ENCODE data around the gene NEB.
A peak's percentile ranks its signal among the peaks of the same experiment; 100 is the strongest.
"Not testable (repeated sequence)": the region's sequence is repeated elsewhere in the genome, so short reads cannot be mapped to it uniquely, and the experiment has no call there.

The NEB gene

DNA sequence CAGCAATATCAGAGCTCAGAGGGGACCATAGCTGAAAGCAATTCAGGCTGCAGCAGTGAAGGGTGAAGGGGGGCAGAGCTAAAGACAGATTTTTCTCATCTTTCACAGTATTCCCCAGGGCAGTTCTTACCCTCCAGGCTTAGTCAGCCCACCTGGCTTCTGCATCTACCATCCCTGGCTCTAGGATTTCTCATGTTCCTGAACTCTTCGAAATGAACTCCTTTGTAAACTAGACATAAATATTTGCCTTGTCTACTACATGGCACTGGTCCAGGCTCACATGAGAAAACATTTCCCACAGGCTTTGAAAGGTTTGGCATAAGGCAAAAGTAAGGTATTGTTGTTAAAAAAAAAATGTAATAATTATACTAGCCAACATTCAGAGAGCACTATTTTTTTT, 23.6 kb upstream of the NEB start:
- DNase-seq (ENCODE audit: low spot score): no peak

DNA sequence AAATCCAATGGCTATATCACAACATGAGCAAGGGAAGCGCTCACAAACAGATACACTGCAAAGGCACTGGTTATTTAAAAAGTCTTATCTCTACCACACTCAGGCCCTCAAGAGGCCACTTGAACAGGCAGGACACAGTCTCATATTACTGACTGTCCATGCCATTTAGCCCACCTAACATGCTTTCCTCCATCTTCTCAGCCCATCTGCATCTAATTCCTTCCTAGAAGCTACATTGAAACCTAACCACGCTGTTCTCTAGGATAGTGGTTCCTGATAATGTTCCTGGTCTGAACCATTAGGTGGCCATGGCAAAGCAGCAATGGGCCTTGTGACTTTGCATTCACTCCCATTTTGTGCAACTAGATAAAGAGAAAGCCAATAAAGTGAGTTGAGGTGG, 22.5 kb upstream of the NEB start:
- no peak for DNase-seq (ENCODE audit: low spot score)

DNA sequence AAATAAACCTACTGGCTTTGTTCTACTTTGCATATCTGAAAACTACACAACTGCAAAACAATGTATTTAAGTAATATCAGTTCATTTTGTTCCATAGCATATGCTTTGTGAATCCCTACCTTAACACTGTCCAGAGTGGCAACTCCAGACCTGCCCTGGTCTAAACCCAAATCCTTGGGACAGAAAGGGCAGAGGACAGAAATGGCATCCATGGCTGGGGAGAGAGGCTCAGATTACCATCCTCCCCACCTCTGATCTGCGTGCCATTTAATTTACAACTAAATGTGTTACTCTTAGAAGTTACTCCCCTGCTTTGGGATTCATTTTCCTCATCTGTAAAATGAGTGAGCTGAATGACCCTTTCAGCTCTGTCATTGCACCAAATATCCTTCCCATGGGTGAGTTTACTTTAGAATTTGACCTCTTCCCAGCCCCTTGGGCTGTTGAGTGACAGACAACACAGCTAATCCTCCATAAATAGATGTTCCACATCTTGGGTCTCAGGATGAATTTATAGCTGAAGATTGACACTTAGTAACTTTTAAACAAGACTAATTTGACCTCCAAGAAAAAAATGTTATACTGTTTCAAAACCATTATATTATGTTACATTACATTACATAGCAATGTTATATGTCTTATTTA, 20.1 kb upstream of the NEB start:
- no peak for DNase-seq (ENCODE audit: low spot score)

DNA sequence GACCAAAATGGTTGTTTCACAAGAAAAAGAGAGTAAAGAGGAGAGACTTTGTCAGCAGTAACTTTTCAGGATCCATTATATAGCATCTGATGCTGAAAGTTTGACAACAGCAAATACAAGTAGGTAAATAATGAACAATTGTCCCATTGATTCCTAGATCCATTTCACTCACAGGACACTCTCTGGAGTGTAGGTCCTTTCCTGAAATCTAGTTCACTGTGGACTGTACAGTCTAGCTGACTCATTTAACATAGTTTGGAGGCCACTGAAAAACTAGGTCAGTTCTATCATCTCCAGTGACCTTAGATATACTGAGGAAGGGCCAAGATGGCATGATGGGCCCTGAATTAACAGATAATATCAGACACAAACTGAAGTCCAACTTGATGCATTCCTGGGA, 19.3 kb upstream of the NEB start:
- no peak for DNase-seq (ENCODE audit: low spot score)

DNA sequence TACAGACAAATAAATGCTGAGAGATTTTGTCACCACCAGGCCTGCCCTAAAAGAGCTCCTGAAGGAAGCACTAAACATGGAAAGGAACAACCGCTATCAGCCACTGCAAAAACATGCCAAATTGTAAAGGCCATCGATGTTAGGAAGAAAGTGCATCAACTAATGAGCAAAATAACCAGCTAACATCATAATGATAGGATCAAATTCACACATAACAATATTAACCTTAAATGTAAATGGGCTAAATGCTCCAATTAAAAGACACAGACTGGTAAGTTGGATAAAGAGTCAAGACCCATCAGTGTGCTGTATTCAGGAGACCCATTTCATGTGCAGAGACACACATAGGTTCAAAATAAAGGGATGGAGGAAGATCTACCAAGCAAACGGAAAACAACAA, 11.0 kb upstream of the NEB start:
- not testable (repeated sequence) for DNase-seq (ENCODE audit: low spot score)

DNA sequence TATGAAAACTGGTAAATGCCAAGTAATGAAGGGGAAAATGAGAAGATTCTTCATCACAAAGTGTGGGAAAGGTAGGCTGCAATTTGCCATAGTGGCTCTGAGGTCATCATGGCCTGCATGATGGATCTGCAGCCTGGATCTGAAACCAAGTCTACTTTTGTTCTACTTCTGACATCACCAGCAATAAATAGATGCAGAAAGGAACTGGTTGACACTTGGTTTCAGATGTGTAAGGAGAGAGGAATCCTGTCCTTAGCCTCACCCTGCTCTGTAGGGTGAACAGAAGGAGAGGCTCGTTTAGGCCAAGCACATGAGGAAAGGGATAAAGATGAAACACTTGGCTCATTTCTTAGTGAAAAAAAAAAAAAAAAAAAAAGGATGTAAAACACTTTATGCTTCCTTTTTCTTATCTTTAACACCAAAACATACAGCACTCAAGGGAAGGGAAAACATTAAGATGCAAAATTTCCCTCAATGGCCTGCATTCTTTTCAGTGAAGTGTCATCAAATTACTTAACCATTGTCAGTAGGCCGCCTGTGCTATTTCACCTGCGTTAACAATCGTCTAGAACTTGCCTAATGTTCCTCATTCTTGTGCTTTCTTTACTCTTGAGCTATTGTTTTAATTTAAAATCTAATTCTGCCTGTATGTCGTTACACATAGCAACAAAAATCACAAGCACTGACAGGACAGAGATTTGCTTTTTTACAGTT, 3.9 kb downstream of the NEB start:
- DNase-seq (ENCODE audit: low spot score): no peak

DNA sequence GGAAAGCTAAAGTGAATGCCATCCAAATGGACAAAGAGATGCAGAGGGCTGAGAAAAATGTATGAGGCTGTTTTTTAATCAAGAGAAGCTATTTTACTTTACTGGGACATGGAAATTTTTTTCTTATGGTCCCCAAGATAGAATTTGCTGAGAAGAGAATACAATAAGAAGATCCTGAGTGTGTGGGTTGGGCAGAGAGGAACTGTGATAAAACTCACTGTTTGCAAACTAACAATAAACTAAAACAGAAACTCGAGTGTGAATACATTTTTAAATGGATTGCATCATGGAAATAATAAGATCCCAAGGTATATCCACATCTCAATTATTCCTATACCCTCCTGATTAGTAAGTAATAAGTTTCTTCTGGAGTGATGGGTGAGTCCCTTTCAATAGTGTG, 4.4 kb downstream of the NEB start:
- DNase-seq (ENCODE audit: low spot score): no peak

DNA sequence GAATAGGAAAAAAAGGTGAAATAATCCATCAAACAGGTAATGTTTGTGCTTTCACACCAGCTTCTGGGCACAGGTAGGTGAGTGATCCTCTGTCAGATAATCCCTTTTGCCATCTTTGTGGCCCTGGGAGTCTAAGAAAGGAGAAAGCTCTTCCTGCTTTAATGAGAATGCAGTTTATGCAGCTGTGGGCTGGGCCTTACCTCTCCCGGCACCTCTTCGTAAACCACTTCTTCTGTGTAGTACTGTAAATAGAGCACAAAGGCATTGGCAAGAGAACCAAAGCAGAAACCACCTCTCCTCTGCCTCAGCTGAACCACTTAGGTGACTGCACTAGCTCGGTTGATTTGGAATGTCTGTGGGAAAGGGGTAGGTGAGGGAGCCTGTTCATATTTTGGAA, 4.9 kb downstream of the NEB start:
- no peak for DNase-seq (ENCODE audit: low spot score)

DNA sequence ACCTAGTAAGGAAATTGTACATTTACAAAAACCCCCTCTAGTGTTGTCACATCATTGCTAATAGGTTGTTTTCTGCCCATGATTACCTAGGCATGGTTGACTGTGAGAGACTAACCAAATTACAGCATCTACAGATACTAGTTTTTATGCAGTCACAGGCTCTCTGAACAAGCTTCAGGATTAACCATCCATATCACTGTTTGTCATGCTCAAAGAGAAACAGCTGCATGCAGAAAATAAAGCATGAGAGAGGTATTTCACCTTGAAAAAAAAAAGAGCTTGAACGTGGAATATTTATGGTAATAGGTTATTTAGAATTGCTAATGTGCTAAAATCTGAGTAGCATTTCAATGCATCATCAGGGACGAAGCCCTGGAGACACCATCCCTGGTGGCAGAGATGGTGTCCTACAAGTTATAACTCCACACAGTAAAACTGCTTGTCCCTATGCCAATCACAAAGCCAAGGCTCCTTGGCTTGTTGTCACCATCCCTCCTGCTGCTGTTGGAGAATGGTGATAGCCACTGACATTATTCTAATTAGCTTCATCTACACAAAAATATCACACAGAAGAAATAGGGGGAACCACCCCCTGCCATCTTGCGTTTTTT, 5.4 kb downstream of the NEB start:
- DNase-seq (ENCODE audit: low spot score): no peak

DNA sequence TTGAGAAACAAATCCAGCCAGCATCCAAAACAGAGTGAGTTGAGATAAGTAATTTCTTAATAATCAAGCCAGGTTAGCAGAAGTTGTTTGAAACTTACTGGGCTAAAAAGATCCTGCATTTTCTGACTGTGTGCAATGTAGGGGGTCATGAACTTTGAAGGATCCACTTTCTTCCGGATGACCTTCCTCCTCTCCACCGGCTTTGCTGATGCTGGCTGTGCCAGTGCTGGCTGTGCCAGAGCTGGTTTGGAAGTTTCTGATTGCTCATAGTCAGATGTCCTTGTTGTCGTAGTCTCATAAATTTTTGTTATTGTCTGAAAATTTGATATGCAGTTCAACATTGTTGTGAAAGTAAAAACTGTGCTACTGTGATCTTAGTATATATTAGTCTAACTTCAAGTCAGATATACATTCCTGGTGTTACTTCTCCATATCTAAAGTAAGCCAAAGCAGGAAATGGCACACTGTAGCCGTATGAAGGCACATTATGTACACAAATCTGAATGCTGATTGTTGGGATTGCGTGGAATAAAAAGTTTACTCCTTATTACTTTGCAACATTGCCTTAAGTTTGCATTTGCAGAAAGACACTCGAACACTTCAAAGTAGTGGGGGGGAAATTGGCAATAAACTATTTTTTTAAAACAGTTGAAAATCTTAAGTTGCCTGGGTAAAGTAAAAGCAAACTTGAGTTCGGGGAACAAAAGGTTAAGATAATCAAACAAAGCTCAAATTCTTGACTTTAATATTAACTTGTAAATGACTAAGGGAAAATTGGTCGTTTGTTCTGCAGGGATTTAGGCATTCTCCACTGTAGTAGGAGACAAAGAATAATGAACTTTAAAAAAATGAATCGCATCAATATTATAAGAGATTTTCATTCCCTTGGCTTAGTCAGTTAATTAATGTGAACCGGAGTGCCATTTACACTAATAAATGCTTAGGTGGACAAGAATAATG, 6.4 kb downstream of the NEB start:
- DNase-seq (ENCODE audit: low spot score): no peak

DNA sequence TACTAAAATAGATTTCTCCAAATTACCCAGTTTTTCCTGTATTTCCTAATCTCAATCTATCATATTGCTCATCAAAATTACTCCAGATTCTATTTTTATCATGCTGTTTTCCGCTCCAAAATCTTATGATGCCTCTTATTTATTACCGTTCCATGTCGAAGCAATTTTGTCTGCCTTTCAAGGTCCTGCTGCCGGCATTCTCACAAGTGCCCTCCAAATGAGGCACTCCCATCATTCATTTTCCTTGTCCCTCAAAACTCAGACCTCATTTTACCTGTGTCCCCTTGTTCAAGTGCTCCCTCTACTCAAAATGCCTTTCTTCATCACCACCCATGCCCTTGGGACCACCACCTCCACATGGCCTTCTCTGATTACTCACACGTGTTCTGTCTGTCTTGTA, 13.1 kb downstream of the NEB start:
- DNase-seq (ENCODE audit: low spot score): no peak

DNA sequence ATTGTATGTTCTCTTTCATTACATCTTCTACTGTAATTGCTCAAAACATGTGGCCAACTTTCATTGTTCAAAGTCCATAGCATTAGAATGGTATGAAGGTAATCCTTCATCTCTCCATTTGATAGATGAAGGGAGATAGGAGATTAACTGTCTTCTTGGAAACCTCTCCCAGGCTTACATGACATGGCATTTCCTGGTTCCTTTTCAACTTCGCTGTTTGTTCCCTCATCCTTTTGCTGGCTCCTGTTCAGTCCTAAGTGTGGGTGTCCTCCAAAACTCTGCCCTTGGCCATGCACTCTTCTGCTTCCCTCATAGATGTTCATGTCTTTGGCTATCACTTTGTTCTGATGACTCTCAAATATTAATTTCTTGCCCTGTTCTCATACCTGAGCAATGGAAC, 13.8 kb downstream of the NEB start:
- no peak for DNase-seq (ENCODE audit: low spot score)

DNA sequence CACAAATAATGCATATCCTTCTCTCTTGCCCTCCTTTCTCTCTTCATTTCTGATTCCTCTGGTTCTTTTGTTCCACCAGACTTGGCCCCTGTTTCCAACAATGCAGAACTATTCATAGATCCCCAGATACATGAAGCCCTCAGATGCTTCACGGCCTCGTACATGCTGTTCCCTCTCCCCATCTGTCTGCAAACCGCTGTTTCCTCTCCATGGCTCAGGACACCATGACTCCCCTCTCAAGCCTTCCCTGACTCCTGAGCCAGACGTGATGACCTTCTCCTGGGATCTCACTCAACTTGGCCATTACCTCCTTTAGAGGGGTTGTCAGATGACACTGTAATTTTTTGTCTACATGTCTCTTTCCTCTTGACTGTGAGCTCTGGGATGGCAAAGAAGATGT, 15.5 kb downstream of the NEB start:
- no peak for DNase-seq (ENCODE audit: low spot score)

DNA sequence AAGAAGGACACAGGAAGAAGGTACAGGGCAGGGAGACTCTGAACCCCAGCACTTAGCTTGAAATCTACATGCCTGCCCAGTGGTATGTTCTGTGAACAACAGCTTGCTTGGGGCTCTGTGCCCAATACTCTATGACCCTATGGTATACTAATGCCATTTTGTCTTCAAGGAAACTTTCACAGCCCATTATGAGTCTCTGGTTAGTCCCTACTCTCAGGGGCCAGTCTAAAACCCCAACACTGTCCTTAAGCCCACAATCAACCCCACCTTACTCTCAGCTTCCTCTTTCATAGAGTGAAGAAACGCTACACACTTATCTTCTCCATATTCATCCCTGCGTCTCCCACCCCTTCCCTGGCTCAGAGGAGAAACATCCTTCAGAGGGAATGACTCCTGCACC, 16.0 kb downstream of the NEB start:
- no peak for DNase-seq (ENCODE audit: low spot score)

DNA sequence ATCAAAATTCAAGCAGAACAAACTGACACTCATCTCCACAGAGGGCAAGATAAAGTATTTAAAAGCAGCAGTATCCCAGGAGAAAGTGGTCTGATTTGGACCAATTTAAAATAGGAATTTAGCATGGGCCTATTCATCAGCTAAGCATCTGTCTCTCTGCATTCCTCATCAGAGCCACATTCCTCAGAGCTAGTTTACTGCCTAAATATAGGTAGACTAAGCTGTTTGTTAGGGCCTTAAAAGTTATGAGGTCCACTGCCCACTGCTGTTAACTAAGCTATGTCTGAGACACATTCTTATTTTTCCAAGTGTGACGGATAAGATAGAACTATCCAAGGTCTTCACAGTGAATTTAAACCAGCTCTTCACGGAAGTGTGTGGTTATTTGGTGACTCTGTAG, 17.6 kb downstream of the NEB start:
- DNase-seq (ENCODE audit: low spot score): peak; percentile 9

DNA sequence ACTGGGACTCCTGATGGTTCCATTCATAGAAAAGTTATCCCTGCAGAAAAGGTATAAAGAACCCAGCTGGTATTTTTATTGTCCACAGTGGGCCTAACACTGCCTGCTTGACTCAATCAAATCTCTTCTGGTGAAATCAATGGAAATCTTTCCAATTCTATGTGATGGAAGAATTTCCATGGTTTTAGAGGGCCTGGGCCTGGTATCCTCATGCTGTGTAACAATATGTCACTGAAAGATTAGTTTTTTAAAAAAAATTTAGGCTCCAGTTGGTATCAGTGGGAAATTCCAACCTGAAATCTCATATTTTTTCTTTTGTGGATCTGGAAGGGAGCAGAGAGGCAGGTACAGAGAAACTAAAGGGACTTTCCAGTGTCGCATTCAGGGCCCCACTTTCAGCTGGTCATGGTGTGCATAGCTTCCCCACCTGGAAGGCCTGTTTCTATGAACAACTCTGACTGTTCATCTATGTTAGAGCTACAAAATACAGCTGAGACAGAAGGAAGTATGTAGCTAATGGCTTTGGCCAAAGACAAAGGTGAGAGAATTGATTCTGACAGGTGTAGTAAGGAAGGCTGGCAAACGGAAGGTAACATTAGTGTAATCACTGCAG, 20.9 kb downstream of the NEB start:
- DNase-seq (ENCODE audit: low spot score): no peak

DNA sequence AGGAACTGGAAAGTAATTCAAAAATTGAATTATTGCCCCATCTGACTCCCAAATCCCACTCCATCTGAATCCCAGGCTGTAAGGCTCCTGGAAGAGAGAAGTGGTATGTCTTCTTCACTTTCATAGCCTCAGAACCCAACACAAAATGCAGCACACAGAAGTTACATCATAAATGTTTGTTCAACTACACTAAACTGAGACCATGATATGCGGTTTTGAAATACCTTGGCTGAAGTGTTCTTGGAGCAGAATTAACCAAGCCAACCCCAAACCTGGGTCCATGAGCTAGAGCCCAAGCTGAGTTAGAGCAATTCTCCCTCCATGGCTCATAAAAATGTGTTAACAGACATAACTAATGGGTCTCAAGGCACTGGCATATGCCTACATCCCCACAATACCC, 23.3 kb downstream of the NEB start:
- DNase-seq (ENCODE audit: low spot score): no peak

DNA sequence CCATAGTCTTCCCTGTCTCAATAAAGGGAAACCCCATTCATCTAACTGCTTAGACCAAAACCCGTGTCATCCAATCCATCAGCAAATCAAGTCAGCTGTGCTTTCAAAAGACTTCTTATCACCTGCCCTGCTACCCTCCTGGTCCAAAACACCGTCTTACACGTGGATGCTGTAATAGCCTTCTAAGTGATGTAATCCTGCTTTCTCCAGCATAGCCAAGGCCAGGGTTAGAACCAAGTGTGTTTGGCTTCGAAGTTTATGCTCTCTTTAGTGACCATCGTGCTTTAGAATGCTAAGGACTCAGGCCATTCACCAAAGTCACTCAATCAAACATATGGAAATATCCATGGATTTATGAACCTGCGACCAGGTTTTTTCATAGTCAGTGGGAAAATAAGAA, 25.5 kb downstream of the NEB start:
- DNase-seq (ENCODE audit: low spot score): no peak

DNA sequence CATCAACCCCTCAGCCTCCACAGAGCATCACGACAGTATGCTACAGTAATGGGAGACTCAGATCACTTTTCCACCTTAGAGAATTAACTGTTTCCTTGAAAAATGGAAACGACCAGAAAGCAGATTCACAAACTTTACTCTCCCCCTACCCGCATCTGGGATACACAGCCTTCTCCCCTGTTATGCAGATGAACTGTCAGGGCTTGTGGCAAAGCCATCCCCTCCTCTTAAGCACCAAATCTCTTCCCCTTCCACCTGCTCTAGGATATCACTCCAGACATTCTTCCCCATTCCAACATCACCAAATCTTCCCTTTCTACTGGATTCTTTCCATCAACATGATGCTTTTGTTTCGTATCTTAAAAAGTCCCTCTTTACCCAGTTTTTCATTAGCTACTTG, 26.4 kb downstream of the NEB start:
- no peak for DNase-seq (ENCODE audit: low spot score)

DNA sequence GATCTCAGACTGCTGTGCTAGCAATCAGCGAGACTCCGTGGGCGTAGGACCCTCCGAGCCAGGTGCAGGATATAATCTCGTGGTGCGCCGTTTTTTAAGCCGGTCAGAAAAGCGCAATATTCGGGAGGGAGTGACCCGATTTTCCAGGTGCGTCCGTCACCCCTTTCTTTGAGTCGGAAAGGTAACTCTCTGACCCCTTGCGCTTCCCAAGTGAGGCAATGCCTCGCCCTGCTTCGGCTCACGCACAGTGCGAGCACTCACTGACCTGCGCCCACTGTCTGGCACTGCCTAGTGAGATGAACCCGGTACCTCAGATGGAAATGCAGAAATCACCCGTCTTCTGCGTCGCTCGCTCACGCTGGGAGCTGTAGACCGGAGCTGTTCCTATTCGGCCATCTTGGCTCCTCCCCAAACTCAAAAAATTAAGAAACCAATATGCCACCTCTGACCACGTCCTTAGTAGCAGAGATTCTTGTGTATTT, 29.8 kb downstream of the NEB start:
- not testable (repeated sequence) for DNase-seq (ENCODE audit: low spot score)

DNA sequence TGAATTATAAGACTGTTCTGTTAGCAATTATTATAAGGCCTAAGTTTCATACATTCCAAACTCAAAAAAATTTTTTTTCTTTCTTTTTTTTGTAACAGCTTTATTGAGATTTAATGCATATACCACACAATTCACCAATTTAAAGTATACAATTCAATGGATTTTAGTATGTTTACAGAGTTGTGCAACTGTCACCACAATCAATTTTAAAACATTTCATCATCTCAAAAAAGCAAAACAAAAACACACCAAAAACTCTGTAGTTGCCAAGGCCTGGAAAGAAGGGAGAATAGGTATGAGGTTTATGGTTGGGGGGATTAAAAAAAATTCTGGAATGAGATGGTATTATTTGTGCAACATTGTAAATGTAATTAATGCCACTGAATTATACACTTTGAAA, 36.1 kb downstream of the NEB start:
- DNase-seq (ENCODE audit: low spot score): not testable (repeated sequence)

DNA sequence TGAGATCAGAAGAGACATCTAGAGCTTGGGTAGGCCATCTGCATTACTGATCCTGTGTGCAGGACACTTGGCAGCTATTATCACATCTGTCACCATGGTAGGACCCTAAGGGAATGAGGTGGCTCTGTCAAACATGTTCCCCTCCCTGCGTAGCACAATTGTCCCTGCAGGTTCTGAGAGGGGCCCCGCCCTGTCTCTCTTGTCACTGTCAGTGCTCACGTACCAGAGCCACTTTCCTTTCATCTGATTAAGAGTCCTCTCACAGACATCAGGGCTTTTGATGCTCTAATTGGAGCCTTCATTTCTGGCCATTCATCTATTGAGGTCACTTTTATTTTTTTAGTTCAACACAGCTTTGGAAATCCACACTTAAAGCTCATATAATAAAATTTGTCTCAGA, 38.5 kb downstream of the NEB start:
- DNase-seq (ENCODE audit: low spot score): no peak

Measured in AG08396 (cell line).